GM21717 (cell line): Measurements from ENCODE around the gene CACNA2D3.

Source experiments
- ATAC-seq: cut with Tn5 transposase; IDR thresholded peaks from one replicate; pipeline ENCODE4 v1.9.1; 2021; ENCODE audit warnings: mild to moderate bottlenecking, moderate library complexity; ENCODE audit not compliant: unreplicated experiment

Gene CACNA2D3

DNA sequence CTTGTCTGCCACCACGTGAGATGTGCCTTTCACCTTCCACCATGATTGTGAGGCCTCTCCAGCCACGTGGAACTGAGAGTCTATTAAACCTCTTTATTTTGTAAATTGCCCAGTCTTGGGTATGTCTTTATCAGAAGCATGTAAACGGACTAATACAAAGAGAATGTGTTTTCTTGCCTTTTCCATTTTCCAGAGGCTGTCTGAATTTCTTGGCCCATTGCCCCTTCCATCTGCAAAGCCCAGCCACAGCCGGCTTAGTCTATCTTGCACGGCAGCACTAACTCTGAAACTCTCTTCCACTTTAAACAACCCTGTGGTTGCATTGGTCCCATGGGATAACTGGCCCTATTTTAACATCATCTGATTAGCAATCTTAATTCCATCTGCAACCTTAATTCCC is 590.2 kb downstream of the CACNA2D3 start:
- ATAC-seq = no peak

DNA sequence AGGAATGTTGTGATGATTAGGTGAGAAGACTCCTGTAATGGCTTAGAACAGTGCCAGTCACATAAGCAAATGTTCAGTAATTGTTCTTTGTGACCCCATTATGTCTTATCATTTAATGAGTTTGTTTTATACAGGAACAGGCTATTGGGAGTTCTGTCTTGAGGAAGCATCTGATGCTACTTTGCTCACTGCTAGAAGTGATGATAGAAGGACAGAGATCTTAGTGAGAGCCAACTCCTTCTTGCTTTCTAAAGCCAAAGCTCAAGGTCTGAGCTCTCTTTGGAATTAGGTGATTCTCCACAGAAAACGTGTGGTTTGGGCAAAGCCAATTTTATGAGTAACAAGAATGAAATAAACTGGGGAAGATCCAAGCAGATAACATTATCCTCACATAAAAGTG is 590.7 kb downstream of the CACNA2D3 start:
- no peak for ATAC-seq

DNA sequence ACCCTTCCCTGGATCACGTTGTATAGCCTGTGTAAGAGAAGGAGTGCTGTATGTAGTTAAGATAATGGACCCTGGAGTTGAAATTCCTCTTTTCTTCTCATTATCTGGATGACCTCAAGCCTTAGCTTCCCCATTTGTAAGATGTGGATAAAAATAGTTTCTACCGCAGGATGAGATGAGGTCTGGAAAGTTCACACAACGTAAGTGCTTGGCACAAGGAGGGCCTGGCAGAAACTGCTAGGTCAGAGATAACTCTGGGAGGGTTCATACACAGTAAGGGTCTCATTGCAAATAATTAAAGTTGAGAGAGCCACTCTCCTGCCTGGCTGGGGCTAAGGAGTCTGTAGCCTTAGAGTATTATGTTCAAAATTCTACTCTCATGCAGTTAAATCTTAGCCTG is 591.1 kb downstream of the CACNA2D3 start:
- ATAC-seq = no peak

DNA sequence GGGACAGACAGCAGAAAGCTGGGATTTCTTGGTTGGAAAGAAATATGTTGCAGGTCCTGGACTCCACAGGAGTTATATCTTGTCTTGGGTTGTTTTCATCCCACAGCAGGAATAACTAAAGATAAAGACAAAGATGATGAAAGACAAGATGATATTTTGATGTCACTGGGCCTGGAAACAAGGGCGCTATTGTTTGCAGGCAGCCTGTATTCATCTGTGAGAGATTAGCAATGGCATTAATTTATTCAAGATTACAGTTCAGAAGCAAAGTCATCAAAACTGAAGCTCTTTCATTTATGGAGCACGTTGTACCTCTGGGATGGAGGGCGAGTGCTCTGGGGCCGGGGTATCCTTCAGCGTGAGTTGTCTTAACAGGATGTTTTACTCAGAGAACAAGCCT is 591.7 kb downstream of the CACNA2D3 start:
- no peak for ATAC-seq

DNA sequence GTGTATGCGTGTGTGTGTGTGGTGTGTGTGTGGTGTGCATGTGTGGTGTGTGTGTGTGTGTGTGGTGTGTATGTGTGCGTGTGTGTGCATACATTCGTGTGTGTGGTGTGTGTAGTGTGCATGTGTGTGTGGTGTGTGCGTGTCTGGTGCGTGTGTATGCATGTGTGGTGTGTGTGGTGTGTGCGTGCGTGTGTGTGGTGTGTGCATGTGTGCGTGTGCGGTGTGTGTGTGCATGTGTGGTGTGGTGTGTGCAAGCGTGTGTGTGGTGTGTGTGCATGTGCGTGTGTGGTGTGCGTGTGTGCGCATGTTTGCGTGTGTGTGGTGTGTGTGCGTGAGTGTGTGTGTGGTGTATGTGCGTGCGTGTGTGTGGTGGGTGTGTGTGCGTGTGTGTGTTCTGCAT is 595.2 kb downstream of the CACNA2D3 start:
- ATAC-seq = no peak

DNA sequence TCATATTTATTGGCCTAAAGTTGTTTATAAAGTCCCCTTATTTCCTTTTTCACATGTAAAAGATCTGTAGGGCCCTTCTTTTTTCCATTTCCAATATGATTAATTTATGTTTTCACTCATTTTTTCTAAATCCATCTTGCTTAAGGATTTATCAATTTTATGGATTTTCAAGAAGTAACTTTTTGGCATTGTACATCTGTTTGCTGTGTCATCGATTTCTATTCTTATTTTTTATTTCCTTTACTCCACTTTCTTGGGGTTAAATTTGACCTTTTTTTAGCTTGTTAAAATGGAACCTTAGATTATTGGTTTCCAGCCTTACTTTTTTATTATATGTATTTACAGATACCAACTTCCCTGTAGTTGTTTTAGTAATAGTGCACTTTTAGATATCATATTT is 597.6 kb downstream of the CACNA2D3 start:
- no peak for ATAC-seq

DNA sequence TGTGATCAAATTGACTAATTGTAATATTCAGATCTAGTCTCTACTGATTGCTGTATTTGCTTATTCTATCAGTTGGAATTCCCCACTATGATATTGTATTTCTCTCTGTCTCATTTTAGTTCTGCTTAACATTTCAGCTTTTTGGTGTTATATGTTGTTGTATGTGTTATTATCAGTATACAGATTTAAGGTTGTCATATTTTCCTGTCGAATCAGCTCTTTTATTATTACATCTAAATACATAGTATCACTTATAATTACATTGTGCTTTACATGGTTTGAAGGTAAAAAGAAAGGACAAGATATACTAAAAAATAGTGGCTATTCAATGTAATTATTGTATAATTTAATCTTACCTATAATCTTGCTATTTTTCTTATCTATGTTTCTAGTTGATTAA is 598.3 kb downstream of the CACNA2D3 start:
- no peak for ATAC-seq

DNA sequence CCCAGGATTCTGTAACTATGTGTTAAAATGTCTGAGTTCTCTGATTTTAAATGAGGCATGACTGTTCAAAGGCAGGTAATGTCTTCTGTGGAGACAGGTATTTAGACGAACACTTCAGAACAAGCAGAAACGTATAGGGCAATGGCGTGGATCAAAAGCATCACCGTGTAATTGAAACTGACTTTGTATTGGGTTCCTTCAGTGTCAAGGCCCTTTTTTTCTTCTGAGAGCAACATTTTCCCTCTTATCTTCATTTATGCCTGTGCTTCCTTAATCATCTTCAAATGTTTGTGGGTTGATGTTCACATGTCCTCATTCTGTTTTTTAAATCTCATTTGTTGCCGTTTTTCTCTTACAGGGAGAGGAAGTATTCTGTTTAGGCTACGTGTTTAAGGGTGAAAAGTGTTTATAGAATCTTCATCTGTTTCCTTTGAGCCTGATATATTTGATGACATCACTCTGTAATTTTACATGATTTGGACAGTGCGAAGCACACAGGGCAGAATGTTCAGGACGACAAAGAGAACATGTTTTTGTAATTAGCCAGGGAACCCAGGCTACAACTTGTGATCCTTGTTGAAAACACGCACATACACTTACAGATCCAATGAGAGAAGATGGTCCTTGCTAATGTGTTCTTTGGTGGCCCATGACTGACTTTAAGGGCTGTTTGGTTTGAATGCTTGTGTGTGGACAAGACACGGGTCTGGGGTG is 609.5 kb downstream of the CACNA2D3 start:
- no peak for ATAC-seq

DNA sequence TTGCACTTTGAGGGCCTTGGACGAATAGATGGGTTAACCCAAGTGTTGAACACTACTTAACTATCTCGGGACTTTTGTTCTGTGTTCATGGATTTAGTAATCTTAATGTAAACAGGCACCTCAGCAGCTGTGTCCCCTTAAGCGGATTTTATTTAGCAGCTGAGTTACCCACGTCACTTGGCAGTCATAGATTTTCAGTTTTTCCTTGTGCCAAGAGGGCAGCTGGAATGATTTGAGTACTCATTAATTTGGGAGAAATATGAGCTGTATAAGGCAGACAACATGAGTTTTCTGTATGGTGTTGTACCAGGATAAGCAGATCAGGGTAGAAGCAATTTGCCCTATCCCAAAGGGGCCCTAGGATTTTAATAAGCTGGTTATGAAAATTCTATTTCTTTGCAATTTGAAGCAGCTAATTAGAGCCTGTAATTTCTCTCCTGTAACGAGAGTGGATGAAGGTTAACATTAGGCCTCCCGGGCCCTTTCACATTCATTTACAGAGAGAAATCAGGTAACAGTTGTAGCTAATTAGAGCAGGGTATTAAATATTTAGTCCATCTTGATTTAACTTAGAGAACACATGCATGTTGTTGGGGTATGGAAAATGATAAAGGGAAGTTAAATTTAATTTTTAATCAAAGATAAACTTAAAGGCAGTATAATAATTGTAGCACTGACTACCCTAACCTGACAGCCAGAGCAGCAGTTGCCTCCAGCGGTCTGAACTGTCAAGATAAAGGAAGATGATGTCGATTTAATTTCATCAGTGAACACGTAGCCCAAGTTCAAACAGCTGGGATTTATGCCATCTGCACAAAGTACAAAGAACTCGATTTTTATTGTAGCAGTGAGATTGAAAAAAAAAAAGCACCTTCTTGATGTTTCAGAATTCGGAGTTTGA is 611.0 kb downstream of the CACNA2D3 start:
- ATAC-seq = no peak

DNA sequence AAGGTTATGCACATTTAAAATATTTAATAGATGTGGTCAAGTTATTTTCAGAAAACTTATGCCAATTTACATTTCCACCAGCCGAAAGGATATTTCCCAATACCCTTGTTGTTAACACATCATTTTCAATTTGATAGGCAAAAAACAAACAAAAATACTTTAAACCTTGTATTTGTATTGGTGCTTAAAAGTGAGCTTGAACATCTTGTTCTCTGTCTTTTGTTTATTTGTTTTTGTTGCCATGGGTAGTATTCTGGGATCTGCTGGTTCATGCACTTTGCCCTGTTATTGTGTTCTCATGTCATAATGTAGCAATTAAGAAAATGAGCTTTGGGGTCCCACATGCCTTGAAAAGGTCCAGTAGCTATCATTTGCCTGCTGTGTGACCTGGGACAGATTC is 614.1 kb downstream of the CACNA2D3 start:
- ATAC-seq = no peak

DNA sequence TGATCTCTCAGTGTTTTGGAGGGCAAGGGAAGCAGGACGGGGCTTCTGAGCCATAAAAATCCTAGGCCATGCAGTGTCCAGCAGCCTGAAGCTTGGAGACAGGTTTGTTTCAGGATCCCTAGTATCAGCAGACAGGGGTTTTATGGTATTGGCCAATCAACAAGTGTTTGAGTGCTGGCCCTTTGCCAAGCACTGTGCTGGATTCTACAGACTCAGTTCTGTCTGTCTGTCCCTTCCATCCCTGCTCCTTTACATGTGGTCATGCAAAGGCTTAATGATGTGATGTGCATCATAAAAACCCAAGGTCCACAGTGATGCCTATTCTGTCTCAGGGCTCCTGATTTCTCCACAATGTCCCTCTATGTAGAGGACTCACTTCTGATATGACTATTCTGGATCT is 621.4 kb downstream of the CACNA2D3 start:
- no peak for ATAC-seq

DNA sequence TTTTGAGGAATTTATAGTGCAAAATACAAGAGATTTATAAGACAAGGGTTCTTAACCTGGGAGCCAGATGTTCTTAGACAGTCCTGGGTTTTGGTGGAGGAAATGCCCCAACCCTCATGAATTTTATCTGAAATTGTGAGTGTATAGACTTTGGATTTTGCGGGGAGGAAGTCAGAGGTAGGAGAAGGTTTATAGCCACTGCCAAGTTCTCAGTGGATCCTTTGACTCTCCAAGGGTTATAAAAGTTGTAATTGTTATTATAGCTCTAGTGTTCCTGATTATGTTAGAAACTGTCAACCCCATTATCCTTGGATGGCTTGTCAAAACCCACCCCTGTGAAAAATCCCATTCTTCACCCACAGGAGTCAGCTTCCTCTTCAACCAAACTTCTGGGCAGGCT is 621.9 kb downstream of the CACNA2D3 start:
- ATAC-seq = no peak

DNA sequence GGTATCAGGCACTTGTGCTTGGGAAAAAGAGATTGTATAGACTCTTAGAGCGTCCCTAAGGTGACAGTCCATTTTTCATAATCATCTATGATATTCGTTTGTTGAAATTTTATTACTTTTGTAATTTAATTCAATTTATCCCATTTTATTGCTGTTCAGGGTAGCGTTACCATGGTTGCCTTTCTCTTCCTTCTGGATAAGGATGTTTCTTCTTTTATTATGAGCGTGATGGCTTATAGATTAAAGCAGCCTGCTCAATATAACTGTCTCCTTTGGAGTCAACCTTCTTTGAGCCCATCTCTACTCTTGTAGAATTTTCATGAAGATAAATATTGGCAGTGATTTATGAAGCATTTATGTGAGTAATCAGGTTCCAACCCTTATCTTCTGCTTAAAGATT is 623.5 kb downstream of the CACNA2D3 start:
- no peak for ATAC-seq

DNA sequence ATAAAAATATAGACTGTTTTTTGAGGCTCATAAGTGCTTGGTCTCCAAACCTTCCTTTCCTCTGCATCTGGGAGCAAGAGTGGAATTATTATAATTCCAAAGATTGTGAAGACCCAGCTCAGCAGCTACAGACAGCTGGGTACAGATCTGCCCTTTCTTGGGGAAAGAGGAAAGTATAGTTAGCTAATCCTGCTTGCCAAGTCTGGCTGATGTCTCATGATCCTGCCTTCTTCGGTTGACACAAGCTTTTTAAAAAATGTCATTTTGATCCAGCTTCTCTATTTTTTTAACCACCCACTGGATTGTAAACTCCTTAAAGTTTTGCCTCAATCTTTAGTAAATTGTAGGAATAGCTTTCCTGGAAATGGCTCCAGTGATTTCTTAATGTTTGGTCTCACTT is 624.4 kb downstream of the CACNA2D3 start:
- no peak for ATAC-seq

DNA sequence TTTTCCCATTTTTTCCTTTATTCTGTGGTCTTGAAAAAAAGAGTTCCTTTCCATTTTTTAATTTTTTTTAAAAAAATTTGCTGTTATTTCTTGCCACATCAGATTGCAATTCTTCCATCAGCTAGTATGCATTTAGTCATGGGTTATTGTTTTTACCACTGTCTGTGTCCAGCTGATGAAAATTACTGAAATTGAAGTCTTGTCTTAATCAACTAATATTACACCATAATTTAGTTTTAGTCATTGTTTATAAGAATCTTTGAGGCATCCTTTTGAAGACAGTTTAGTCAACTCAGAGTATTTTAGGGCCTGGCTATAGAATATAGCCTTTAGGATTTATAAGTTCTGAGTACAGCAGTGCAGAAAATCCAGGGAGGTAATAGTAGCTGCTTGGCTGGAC is 633.4 kb downstream of the CACNA2D3 start:
- ATAC-seq = no peak

DNA sequence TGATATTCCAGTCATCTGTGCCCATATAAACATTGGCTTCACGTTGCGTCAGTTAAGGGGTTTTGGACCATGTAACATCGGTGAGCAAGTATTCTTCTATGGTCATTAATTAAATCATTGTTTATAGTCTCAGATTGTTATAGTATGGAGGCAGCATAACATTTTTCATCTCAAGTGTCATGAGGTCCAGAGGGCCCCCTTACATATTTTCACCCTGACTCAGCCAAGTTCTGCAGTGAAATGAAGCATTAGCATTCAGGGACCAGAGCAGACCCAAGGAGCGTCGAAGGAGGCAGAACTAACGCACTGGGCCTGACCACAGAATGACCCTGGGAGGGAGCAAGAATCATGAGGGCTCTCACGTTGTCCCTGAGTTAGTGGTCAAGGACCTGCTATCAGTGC is 634.0 kb downstream of the CACNA2D3 start:
- ATAC-seq = no peak

DNA sequence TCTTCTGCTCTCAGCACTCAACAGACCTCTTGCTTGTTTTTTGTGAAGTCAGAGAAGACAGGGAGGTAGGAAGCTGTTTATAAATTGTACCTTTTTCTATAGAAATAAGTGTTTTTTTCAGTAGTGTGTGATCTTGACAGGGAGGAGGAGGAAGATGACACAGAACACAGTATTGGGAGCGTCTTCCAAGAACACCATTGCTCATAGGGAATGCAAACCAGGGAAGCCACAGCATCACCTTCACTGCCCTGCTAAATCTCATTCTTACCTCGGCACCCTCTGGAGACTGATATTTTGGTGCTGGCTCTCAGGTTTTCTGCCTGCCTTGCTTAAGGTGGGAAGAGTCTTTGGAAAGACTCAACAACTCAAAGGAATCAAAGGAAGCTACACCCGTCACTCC is 636.1 kb downstream of the CACNA2D3 start:
- ATAC-seq = no peak

DNA sequence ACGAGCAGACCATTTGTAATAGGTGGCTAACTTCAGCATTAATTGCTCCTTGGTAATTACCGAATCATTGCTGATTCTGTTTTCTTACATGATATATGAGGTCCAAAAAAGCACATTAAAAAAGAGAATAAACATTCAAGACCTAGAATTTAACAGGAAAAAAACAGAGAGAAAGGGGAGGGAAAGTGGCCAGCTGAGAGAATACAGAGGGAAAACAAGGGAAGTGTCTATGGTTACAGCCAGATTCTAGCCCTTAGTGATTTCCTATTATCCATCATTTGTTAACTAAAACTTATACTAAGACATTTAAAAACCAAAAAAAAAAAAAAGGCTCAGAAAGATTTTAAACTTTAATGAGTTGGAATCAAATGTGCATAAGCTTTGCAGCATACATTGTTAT is 636.8 kb downstream of the CACNA2D3 start:
- ATAC-seq = no peak

DNA sequence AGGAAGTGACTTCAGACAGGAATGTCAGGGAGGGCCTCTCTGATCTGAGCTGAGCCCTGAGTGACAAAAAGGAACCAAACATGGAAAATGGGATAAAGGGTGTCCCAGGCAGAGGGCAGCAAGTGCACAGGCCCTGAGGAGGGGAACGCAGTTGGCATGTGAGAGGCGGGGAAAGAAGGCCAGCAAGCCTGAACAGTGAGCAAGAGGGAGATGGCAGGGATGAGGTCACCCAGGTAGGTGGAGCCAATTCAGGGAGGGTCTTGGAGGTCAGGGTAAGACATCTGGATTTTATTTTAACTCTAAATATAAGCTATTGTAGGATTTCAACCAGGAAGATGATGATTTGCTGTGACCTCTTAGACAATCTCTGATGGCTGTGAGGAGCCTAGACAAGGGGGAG is 637.8 kb downstream of the CACNA2D3 start:
- no peak for ATAC-seq

DNA sequence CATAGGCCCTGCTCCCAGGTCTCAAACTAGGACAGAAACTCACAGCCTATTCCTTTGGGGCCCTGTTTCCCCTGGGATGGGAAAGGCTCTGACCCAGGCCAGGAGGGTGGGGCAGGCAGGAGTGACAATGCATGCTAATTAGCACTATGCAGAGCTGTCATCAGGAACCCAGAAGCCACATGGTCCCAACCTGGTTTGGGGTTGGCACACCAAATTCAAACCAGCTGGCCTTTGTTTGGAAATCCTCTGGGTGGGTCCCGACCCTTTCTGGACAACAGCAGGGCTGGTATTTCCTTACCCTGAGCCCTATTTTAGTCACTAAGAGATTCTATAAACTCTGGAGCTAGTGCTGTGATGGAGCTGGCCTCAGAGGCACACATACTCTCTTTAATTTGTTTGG is 639.3 kb downstream of the CACNA2D3 start:
- no peak for ATAC-seq

DNA sequence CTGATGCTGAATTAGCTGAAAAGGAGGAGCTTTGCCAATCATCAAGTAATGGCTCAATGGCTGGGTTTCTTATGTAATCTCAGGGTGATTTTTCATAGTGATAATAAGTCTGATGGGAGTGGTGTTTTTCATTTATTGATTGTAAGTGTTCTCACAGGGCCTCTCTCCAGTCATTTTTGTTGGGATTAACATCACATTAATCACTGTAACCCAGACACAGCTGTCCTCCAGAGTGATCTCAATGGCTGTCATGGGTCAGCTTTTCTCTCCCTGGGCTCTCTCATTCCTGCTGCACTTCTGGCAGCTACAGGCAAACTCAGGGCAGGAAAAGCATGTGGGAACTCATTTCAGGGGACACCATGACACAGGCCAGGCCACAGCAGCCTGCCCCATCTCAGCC is 642.6 kb downstream of the CACNA2D3 start:
- no peak for ATAC-seq

DNA sequence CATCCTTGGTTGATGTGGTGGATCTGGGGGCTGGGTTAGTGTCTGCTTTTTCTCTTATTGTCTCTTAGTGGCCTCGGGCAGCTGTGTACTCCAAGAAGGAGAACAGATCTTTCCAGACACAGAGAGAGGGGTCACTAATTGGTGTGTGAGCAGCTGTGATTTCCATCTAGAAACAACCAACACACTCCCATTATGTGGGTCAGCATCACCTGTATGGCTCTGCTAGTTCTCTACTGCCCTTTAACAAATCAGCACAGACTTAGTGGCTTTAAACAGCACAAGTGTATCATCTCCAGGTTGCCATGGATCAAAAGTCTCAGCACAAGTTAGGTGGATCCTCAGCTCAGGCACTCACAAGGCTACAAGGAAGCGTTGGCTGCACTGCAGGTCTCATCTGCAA is 648.7 kb downstream of the CACNA2D3 start:
- ATAC-seq = no peak
